Ectodermal cell (in vitro differentiated cells): ENCODE results near the gene FNDC3B.

Experiments
- H3K27ac ChIP-seq: 2 replicates; pipeline ENCODE4 v1.7.0; 2013; ENCODE audit warnings: mild to moderate bottlenecking, low read depth, low read length; ENCODE audit not compliant: insufficient read depth, poor library complexity, severe bottlenecking
- H3K27me3 ChIP-seq: 2 replicates; pipeline ENCODE4 v1.7.0; 2013; ENCODE audit warnings: mild to moderate bottlenecking, low read length; ENCODE audit not compliant: insufficient read depth, control insufficient read depth, poor library complexity, severe bottlenecking
- H3K36me3 ChIP-seq: one replicate; pipeline ENCODE4 v1.7.0; 2013; ENCODE audit warnings: low read length; ENCODE audit not compliant: control insufficient read depth, insufficient read depth
- H3K4me1 ChIP-seq: one replicate; pipeline ENCODE4 v1.7.0; 2013; ENCODE audit warnings: low read length; ENCODE audit not compliant: control insufficient read depth, insufficient read depth
- H3K4me3 ChIP-seq: 2 replicates; pipeline ENCODE4 v1.7.0; 2013; ENCODE audit warnings: low read depth, low read length, control low read depth; ENCODE audit not compliant: insufficient read depth
- H3K9me3 ChIP-seq: 2 replicates; pipeline ENCODE4 v1.7.0; 2013; ENCODE audit warnings: mild to moderate bottlenecking, low read length, moderate library complexity; ENCODE audit not compliant: control insufficient read depth
- WGBS, 2 experiments: methylation state at CpG; one replicate each; pipeline ENCODE4 v1.1.7; 2013; ENCODE audit warnings: missing lambda C conversion rate in 2 of 2; 5-methylcytosine and 5-hydroxymethylcytosine counted together

The FNDC3B gene

GRCh38 chr3:172446198-172446597 is 406.8 kb downstream of the FNDC3B start:
- peaks cover 63% of the 10 kb centered on the region for H3K27me3 ChIP-seq
- H3K4me3 ChIP-seq, result no peak overlapping the region
- H3K27ac ChIP-seq, result no peak overlapping the region
- no peaks in the 10 kb centered on the region for H3K9me3 ChIP-seq
- H3K4me1 ChIP-seq, result no peaks in the 10 kb centered on the region
- no peaks in the 10 kb centered on the region for H3K36me3 ChIP-seq
- 92 to 98% methylated on average over 3 of the region's 3 CpGs for WGBS, 2 experiments

- no peaks in the 10 kb centered on the region for H3K4me1 ChIP-seq
- H3K36me3 ChIP-seq, result no peaks in the 10 kb centered on the region
- 47 to 49% methylated on average over 76 of the region's 76 CpGs for WGBS, 2 experiments
- H3K27ac ChIP-seq, result no peak within 1 kb of the TSS
- no peaks in the 10 kb centered on the region for H3K9me3 ChIP-seq
- peaks cover 69% of the 10 kb centered on the region for H3K27me3 ChIP-seq
- no peak within 1 kb of the TSS for H3K4me3 ChIP-seq
These were observed 408.5 kb downstream of the FNDC3B start, which contains the start of gene GHSR for GRCh38 chr3:172447611-172448579. Gene GHSR, minus strand, starts transcription at chr3:172448456. Its CDS starts 43 bp downstream, at chr3:172448413.

GRCh38 chr3:172448661-172449465 is 409.5 kb downstream of the FNDC3B start:
- Histone ChIP-seq H3K4me1 (no peaks in the 10 kb centered on the region), H3K36me3 (no peaks in the 10 kb centered on the region), H3K9me3 (no peaks in the 10 kb centered on the region), H3K4me3 (no peak overlapping the region), H3K27me3 (peaks cover 69% of the 10 kb centered on the region), H3K27ac (no peak overlapping the region)
- WGBS, 2 experiments, result 12 to 13% methylated on average over 43 of the region's 43 CpGs

GRCh38 chr3:172449466-172450149 is 410.2 kb downstream of the FNDC3B start:
- peaks cover 69% of the 10 kb centered on the region for H3K27me3 ChIP-seq

More at GRCh38 chr3:172449466-172450149, 410.2 kb downstream of the FNDC3B start:
- Histone ChIP-seq H3K4me3 (no peak overlapping the region), H3K36me3 (no peaks in the 10 kb centered on the region), H3K4me1 (no peaks in the 10 kb centered on the region), H3K9me3 (no peaks in the 10 kb centered on the region), H3K27ac (no peak overlapping the region)
- WGBS, 2 experiments, result 7% methylated on average over 34 of the region's 34 CpGs
